Liver (tissue), 9 donors: Measurements from ENCODE around the gene CDC45. TPM values are rescaled to one million over a fixed set of nuclear protein-coding genes. Genes with fewer than 3 reads are reported as not detected.

Source experiments
- DNase-seq: peaks from one replicate; pipeline ENCODE4 v3.0.0-alpha.2; 2017; ENCODE audit warnings: low spot score
- H3K27ac ChIP-seq, 2 donors: one replicate each; pipeline ENCODE4 v1.7.0; 2013; ENCODE audit warnings: inconsistent platforms in 2 of 2, low read length in 2 of 2, control low read depth in 1 of 2, low read depth in 1 of 2, mild to moderate bottlenecking in 1 of 2
- H3K27me3 ChIP-seq, 4 donors: one replicate each; pipeline versions ENCODE4 v1.6.1 to v1.7.0; 2013; ENCODE audit warnings: low read length in 3 of 4, inconsistent platforms in 1 of 4, mild to moderate bottlenecking in 1 of 4, moderate library complexity in 1 of 4; ENCODE audit not compliant: control insufficient read depth in 4 of 4, insufficient read depth in 4 of 4
- H3K36me3 ChIP-seq, 4 donors: one replicate each; pipeline versions ENCODE4 v1.6.1 to v1.7.0; 2013; ENCODE audit warnings: low read length in 3 of 4, mild to moderate bottlenecking in 3 of 4, low read depth in 1 of 4, moderate library complexity in 1 of 4; ENCODE audit not compliant: control insufficient read depth in 4 of 4, insufficient read depth in 3 of 4
- H3K4me1 ChIP-seq, 4 donors: one replicate each; pipeline versions ENCODE4 v1.6.1 to v1.7.0; 2013; ENCODE audit warnings: low read length in 3 of 4, mild to moderate bottlenecking in 3 of 4, moderate library complexity in 1 of 4; ENCODE audit not compliant: control insufficient read depth in 4 of 4, insufficient read depth in 4 of 4
- H3K4me3 ChIP-seq, 3 donors: one replicate each; pipeline versions ENCODE4 v1.6.1 to v1.7.0; 2013; ENCODE audit warnings: low read length in 3 of 3, control low read depth in 1 of 3, low read depth in 1 of 3, mild to moderate bottlenecking in 1 of 3
- H3K9ac ChIP-seq, 2 donors: one replicate each; pipeline ENCODE4 v1.7.0; 2013; ENCODE audit warnings: low read length in 2 of 2, mild to moderate bottlenecking in 2 of 2, moderate library complexity in 2 of 2, control low read depth in 1 of 2, low read depth in 1 of 2
- H3K9me3 ChIP-seq, 4 donors: one replicate each; pipeline versions ENCODE4 v1.6.1 to v1.7.0; 2013; ENCODE audit warnings: low read length in 3 of 4; ENCODE audit not compliant: control insufficient read depth in 4 of 4
- ATF3 ChIP-seq: IDR thresholded peaks from 2 replicates; pipeline ENCODE4 v1.6.1; 2016; ENCODE audit warnings: antibody characterized with exemption
- CTCF ChIP-seq: fragments of 150-350 bp; IDR thresholded peaks from 2 replicates; pipeline ENCODE4 v1.5.1; 2017; ENCODE audit warnings: improper control_type of control experiment, low read depth, low read length; ENCODE audit not compliant: missing input control
- EGR1 ChIP-seq, 2 donors: IDR thresholded peaks; 2 replicates each; pipeline ENCODE4 v1.6.1; 2016 to 2018; ENCODE audit warnings: antibody characterized with exemption in 2 of 2, low read depth in 2 of 2
- FOXA1 ChIP-seq: IDR thresholded peaks from 2 replicates; pipeline ENCODE4 v1.6.1; 2016; ENCODE audit warnings: antibody characterized with exemption
- FOXA2 ChIP-seq: IDR thresholded peaks from 2 replicates; pipeline ENCODE4 v1.6.1; 2016; ENCODE audit warnings: antibody characterized with exemption
- GABPA ChIP-seq, 2 donors: IDR thresholded peaks in 1 of 2; conservative IDR thresholded peaks in 1 of 2; 2 replicates each; pipeline ENCODE4 v1.6.1; 2016; ENCODE audit warnings: antibody characterized with exemption in 2 of 2, mild to moderate bottlenecking in 1 of 2, moderate library complexity in 1 of 2
- HNF4G ChIP-seq: IDR thresholded peaks from 2 replicates; pipeline ENCODE4 v1.6.1; 2016; ENCODE audit warnings: antibody characterized with exemption
- JUND ChIP-seq, 2 donors: IDR thresholded peaks; 2 replicates each; pipeline ENCODE4 v1.6.1; 2016; ENCODE audit warnings: antibody characterized with exemption in 2 of 2
- MAX ChIP-seq: IDR thresholded peaks from 2 replicates; pipeline ENCODE4 v1.6.1; 2016; ENCODE audit warnings: antibody characterized with exemption
- NR2F2 ChIP-seq: IDR thresholded peaks from 2 replicates; pipeline ENCODE4 v1.6.1; 2016; ENCODE audit warnings: antibody characterized with exemption
- REST ChIP-seq: IDR thresholded peaks from 2 replicates; pipeline ENCODE4 v1.6.1; 2016; ENCODE audit warnings: antibody characterized with exemption, mild to moderate bottlenecking
- RXRA ChIP-seq, 2 donors: IDR thresholded peaks; 2 replicates each; pipeline ENCODE4 v1.6.1; 2017 to 2018; ENCODE audit warnings: antibody characterized with exemption in 2 of 2, mild to moderate bottlenecking in 1 of 2
- SP1 ChIP-seq: IDR thresholded peaks from 2 replicates; pipeline ENCODE4 v1.6.1; 2018; ENCODE audit warnings: antibody characterized with exemption, mild to moderate bottlenecking
- TAF1 ChIP-seq: conservative IDR thresholded peaks from 2 replicates; pipeline ENCODE4 v1.6.1; 2016; ENCODE audit warnings: antibody characterized with exemption, mild to moderate bottlenecking
- YY1 ChIP-seq: IDR thresholded peaks from 2 replicates; pipeline ENCODE4 v1.6.1; 2016; ENCODE audit warnings: antibody characterized with exemption, mild to moderate bottlenecking
- ZBTB33 ChIP-seq: IDR thresholded peaks from 2 replicates; pipeline ENCODE4 v1.6.1; 2016; ENCODE audit warnings: antibody characterized with exemption
- WGBS: extraction: QIAGEN DNeasy Blood & Tissue Kit; methylation state at CpG from one replicate; pipeline ENCODE4 v1.1.7; 2013; 5-methylcytosine and 5-hydroxymethylcytosine counted together
- polyA plus RNA-seq, 2 donors: library from polyadenylated mRNA; stranded (reverse) in 1 of 2; unstranded in 1 of 2; fragments of 200-250 nt in 1 of 2; fragments of >200 nt in 1 of 2; fragmentation: Nextera tagmentation in 1 of 2; extraction: Ambion mirVana in 1 of 2; gene quantifications; one replicate each; pipeline versions ENCODE4 v1.2.1 to v1.2.3, GENCODE V29; 2013 to 2015
- total RNA-seq, 2 donors: library from RNA; depleted of rRNA; stranded (reverse); fragments of >200 nt; gene quantifications; one replicate each; pipeline ENCODE4 v1.2.3, GENCODE V29; 2014
- donor health status: healthy.
- donor health status: healthy.
- donor health status: healthy.
- donor health status: healthy.
- donor health status: healthy.

CDC45 gene
- total and polyA plus RNA-seq, 4 donors = 0.33 to 15.5 (median 0.94) TPM

- Histone ChIP-seq H3K4me3 (no peak overlapping the region), H3K27ac (no peak overlapping the region), H3K9ac (no peak overlapping the region), H3K9me3 (no peaks in the 10 kb centered on the region), H3K4me1 (no peaks in the 10 kb centered on the region), H3K27me3 (no peaks in the 10 kb centered on the region), H3K36me3 (no peaks in the 10 kb centered on the region)
- TF ChIP-seq RXRA (IDR thresholded peaks at IDR 0.05) = no peak
- no peak for TF ChIP-seq FOXA2
- no peak for TF ChIP-seq NR2F2
- 97% methylated on average over 4 of the region's 4 CpGs for WGBS
- DNase-seq = no peak
These were observed 20.1 kb downstream of the CDC45 start for GRCh38 chr22:19499880-19500242.

GRCh38 chr22:19501897-19502447 is 22.3 kb downstream of the CDC45 start:
- Histone ChIP-seq H3K4me1 (no peaks in the 10 kb centered on the region), H3K9ac (no peak overlapping the region), H3K4me3 (no peak overlapping the region), H3K27me3 (no peaks in the 10 kb centered on the region), H3K36me3 (no peaks in the 10 kb centered on the region), H3K27ac (no peak overlapping the region), H3K9me3 (no peaks in the 10 kb centered on the region)
- WGBS = 94% methylated on average over 3 of the region's 3 CpGs
- no peak for DNase-seq
- TF ChIP-seq FOXA1 (no peak), CTCF (no peak), GABPA (IDR thresholded peaks at IDR 0.05 in 1 of 2, conservative IDR thresholded peaks at IDR 0.05 in 1 of 2) (no peak), EGR1 (IDR thresholded peaks at IDR 0.05; ENCODE audit: low read depth in 2 of 2) (no peak)

- Histone ChIP-seq H3K9ac (no peak overlapping the region), H3K27me3 (no peaks in the 10 kb centered on the region), H3K4me3 (no peak overlapping the region), H3K27ac (no peak overlapping the region), H3K4me1 (no peaks in the 10 kb centered on the region), H3K9me3 (no peaks in the 10 kb centered on the region), H3K36me3 (no peaks in the 10 kb centered on the region)
- WGBS = 91% methylated on average over 7 of the region's 7 CpGs
- no peak for DNase-seq
- TF ChIP-seq ATF3 (no peak), ZBTB33 (no peak), HNF4G (no peak), REST (no peak), GABPA (IDR thresholded peaks at IDR 0.05 in 1 of 2, conservative IDR thresholded peaks at IDR 0.05 in 1 of 2) (no peak), SP1 (no peak), TAF1 (no peak), JUND (IDR thresholded peaks at IDR 0.05) (no peak), YY1 (no peak), MAX (no peak), FOXA1 (no peak), FOXA2 (no peak), NR2F2 (no peak), EGR1 (IDR thresholded peaks at IDR 0.05; ENCODE audit: low read depth in 2 of 2) (no peak), CTCF (no peak)
These were observed 23.6 kb downstream of the CDC45 start for GRCh38 chr22:19503367-19503766.
